Memory B cell (primary cell): ENCODE data around the gene SLC9A2.

Experiments used
- ATAC-seq: fragments of 150-1000 bp; cut with Tn5 transposase; 2 replicates; pipeline ENCODE4 v1.10.0; 2021; ENCODE audit warnings: low read depth, mild to moderate bottlenecking, moderate library complexity
- DNase-seq, 2 donors: peaks; one replicate each; pipeline ENCODE4 v3.0.0; 2022; ENCODE audit warnings: low spot score in 2 of 2
- H3K27ac Mint-ChIP-seq: one replicate; pipeline ENCODE4 v1.8.0; 2022; ENCODE audit warnings: mild to moderate bottlenecking, moderate library complexity, mixed read lengths
- H3K27me3 Mint-ChIP-seq: one replicate; pipeline ENCODE4 v1.8.0; 2022; ENCODE audit warnings: mixed read lengths
- H3K36me3 Mint-ChIP-seq: one replicate; pipeline ENCODE4 v1.8.0; 2022; ENCODE audit warnings: mild to moderate bottlenecking, mixed read lengths
- H3K4me1 Mint-ChIP-seq: one replicate; pipeline ENCODE4 v1.8.0; 2022; ENCODE audit warnings: mixed read lengths
- H3K4me3 Mint-ChIP-seq: one replicate; pipeline ENCODE4 v1.8.0; 2022; ENCODE audit warnings: mild to moderate bottlenecking, moderate library complexity, mixed read lengths
- H3K9me3 Mint-ChIP-seq: one replicate; pipeline ENCODE4 v1.8.0; 2022; ENCODE audit warnings: mixed read lengths

The SLC9A2 gene

GRCh38 chr2:102672107-102672776 lies 52.9 kb downstream of the SLC9A2 start:
- H3K4me3 Mint-ChIP-seq = no peak overlapping the region
- peaks cover 7% of the 10 kb centered on the region for H3K27me3 Mint-ChIP-seq
- ATAC-seq = no peak

GRCh38 chr2:102674370-102674769 lies 55.0 kb downstream of the SLC9A2 start:
- H3K4me3 Mint-ChIP-seq = no peak overlapping the region
- H3K4me1 Mint-ChIP-seq = peaks cover 7% of the 10 kb centered on the region
- ATAC-seq (no peak), DNase-seq (no peak)
- H3K27me3 Mint-ChIP-seq = peaks cover 7% of the 10 kb centered on the region
- H3K36me3 Mint-ChIP-seq = no peaks in the 10 kb centered on the region
- H3K9me3 Mint-ChIP-seq = no peaks in the 10 kb centered on the region
- H3K27ac Mint-ChIP-seq = no peak overlapping the region

More at GRCh38 chr2:102672107-102672776, 52.9 kb downstream of the SLC9A2 start:
- Mint-ChIP-seq H3K27ac (no peak overlapping the region), H3K9me3 (no peaks in the 10 kb centered on the region), H3K36me3 (no peaks in the 10 kb centered on the region), H3K4me1 (peaks cover 4% of the 10 kb centered on the region)
- no peak for DNase-seq

- H3K4me1 Mint-ChIP-seq = peaks cover 7% of the 10 kb centered on the region
- no peak overlapping the region for H3K27ac Mint-ChIP-seq
- no peak overlapping the region for H3K4me3 Mint-ChIP-seq
- no peaks in the 10 kb centered on the region for H3K36me3 Mint-ChIP-seq
- ATAC-seq (no peak), DNase-seq (no peak)
- no peaks in the 10 kb centered on the region for H3K9me3 Mint-ChIP-seq
- H3K27me3 Mint-ChIP-seq = peaks cover 6% of the 10 kb centered on the region
These were observed 55.5 kb downstream of the SLC9A2 start for GRCh38 chr2:102674836-102675235.

- H3K36me3 Mint-ChIP-seq = no peaks in the 10 kb centered on the region
- peaks cover 4% of the 10 kb centered on the region for H3K4me1 Mint-ChIP-seq
- peaks cover 9% of the 10 kb centered on the region for H3K27me3 Mint-ChIP-seq
- DNase-seq (no peak), ATAC-seq (no peak)
- no peaks in the 10 kb centered on the region for H3K9me3 Mint-ChIP-seq
- H3K4me3 Mint-ChIP-seq = no peak overlapping the region
- H3K27ac Mint-ChIP-seq = no peak overlapping the region
These were observed 58.2 kb downstream of the SLC9A2 start for GRCh38 chr2:102677244-102678215.

GRCh38 chr2:102678442-102678841 lies 59.1 kb downstream of the SLC9A2 start:
- ATAC-seq (no peak), DNase-seq (no peak)
- no peak overlapping the region for H3K27ac Mint-ChIP-seq
- no peaks in the 10 kb centered on the region for H3K9me3 Mint-ChIP-seq
- no peaks in the 10 kb centered on the region for H3K36me3 Mint-ChIP-seq
- peaks cover 9% of the 10 kb centered on the region for H3K27me3 Mint-ChIP-seq
- H3K4me3 Mint-ChIP-seq = no peak overlapping the region
- peaks cover 4% of the 10 kb centered on the region for H3K4me1 Mint-ChIP-seq

GRCh38 chr2:102686479-102687439 lies 67.4 kb downstream of the SLC9A2 start:
- DNase-seq (no peak), ATAC-seq (peak; percentile 59)
- peaks cover 4% of the 10 kb centered on the region for H3K27me3 Mint-ChIP-seq
- no peaks in the 10 kb centered on the region for H3K36me3 Mint-ChIP-seq
- H3K4me1 Mint-ChIP-seq = no peaks in the 10 kb centered on the region
- H3K27ac Mint-ChIP-seq = no peak overlapping the region
- H3K9me3 Mint-ChIP-seq = no peaks in the 10 kb centered on the region
- H3K4me3 Mint-ChIP-seq = no peak overlapping the region

GRCh38 chr2:102690012-102690411 lies 70.7 kb downstream of the SLC9A2 start:
- Mint-ChIP-seq H3K27me3 (no peaks in the 10 kb centered on the region), H3K4me1 (no peaks in the 10 kb centered on the region), H3K36me3 (no peaks in the 10 kb centered on the region), H3K9me3 (no peaks in the 10 kb centered on the region), H3K4me3 (no peak overlapping the region), H3K27ac (no peak overlapping the region)
- DNase-seq (no peak), ATAC-seq (no peak)

- ATAC-seq = no peak
- no peaks in the 10 kb centered on the region for H3K9me3 Mint-ChIP-seq
- DNase-seq = no peak
- H3K36me3 Mint-ChIP-seq = no peaks in the 10 kb centered on the region
- no peaks in the 10 kb centered on the region for H3K4me1 Mint-ChIP-seq
- H3K4me3 Mint-ChIP-seq = no peak overlapping the region
- H3K27ac Mint-ChIP-seq = no peak overlapping the region
- H3K27me3 Mint-ChIP-seq = peaks cover 2% of the 10 kb centered on the region
These were observed 77.1 kb downstream of the SLC9A2 start for GRCh38 chr2:102696463-102696862.

- H3K4me1 Mint-ChIP-seq = no peaks in the 10 kb centered on the region
- no peak overlapping the region for H3K4me3 Mint-ChIP-seq
- H3K27ac Mint-ChIP-seq = no peak overlapping the region
- no peaks in the 10 kb centered on the region for H3K9me3 Mint-ChIP-seq
- H3K36me3 Mint-ChIP-seq = no peaks in the 10 kb centered on the region
- H3K27me3 Mint-ChIP-seq = peaks cover 2% of the 10 kb centered on the region
- DNase-seq (no peak), ATAC-seq (no peak)
These were observed 79.2 kb downstream of the SLC9A2 start for GRCh38 chr2:102698369-102699111.

- H3K4me1 Mint-ChIP-seq = no peaks in the 10 kb centered on the region
- no peak overlapping the region for H3K27ac Mint-ChIP-seq
- ATAC-seq = no peak
- no peak for DNase-seq
- H3K4me3 Mint-ChIP-seq = no peak overlapping the region
- H3K36me3 Mint-ChIP-seq = no peaks in the 10 kb centered on the region
- peaks cover 6% of the 10 kb centered on the region for H3K27me3 Mint-ChIP-seq
- H3K9me3 Mint-ChIP-seq = no peaks in the 10 kb centered on the region
These were observed 84.0 kb downstream of the SLC9A2 start for GRCh38 chr2:102703305-102703704.

- DNase-seq (no peak), ATAC-seq (no peak)
- Mint-ChIP-seq H3K36me3 (no peaks in the 10 kb centered on the region), H3K27ac (no peak overlapping the region), H3K9me3 (no peaks in the 10 kb centered on the region), H3K4me3 (no peak overlapping the region), H3K27me3 (peaks cover 9% of the 10 kb centered on the region), H3K4me1 (no peaks in the 10 kb centered on the region)
These were observed 84.4 kb downstream of the SLC9A2 start for GRCh38 chr2:102703748-102704147.

- H3K4me3 Mint-ChIP-seq = no peak overlapping the region
These were observed 85.2 kb downstream of the SLC9A2 start for GRCh38 chr2:102704531-102704930.

More at GRCh38 chr2:102704531-102704930, 85.2 kb downstream of the SLC9A2 start:
- Mint-ChIP-seq H3K36me3 (no peaks in the 10 kb centered on the region), H3K27me3 (peaks cover 6% of the 10 kb centered on the region), H3K4me1 (no peaks in the 10 kb centered on the region), H3K9me3 (no peaks in the 10 kb centered on the region), H3K27ac (no peak overlapping the region)
- DNase-seq (no peak), ATAC-seq (no peak)
